ENCODE data around the gene CUL1. TPM values are rescaled to one million over a fixed set of nuclear protein-coding genes. Genes with fewer than 3 reads are reported as not detected.

CUL1 gene
- total RNA-seq, 2 donors from 2014 or later, result 35.0 to 42.1 TPM

- H3K36me3 ChIP-seq (ENCODE audit: control insufficient read depth, insufficient read depth, low read length), result no peaks in the 10 kb centered on the region
- Mint-ChIP-seq H3K27ac (no peak overlapping the region), H3K36me3 (ENCODE audit: low read depth) (no peaks in the 10 kb centered on the region), H3K4me3 (no peak overlapping the region), H3K4me1 (no peaks in the 10 kb centered on the region), H3K9me3 (no peaks in the 10 kb centered on the region), H3K27me3 (ENCODE audit: insufficient read depth) (no peaks in the 10 kb centered on the region)
- no peak overlapping the region for H3K4me3 ChIP-seq (ENCODE audit: low read length)
- H3K27me3 ChIP-seq (ENCODE audit: control insufficient read depth, insufficient read depth, low read length, poor library complexity, severe bottlenecking), result no peaks in the 10 kb centered on the region
- DNase-seq, result no peak
- H3K4me1 ChIP-seq (ENCODE audit: control insufficient read depth, insufficient read depth, low read length), result no peaks in the 10 kb centered on the region
- H3K9me3 ChIP-seq (ENCODE audit: control insufficient read depth, low read length), result no peaks in the 10 kb centered on the region
- WGBS, 2 experiments (ENCODE audit: insufficient coverage in 1 of 2, insufficient read length in 1 of 2), result 89 to 90% methylated on average over 4 of the region's 4 CpGs
- TF ChIP-seq CTCF (conservative IDR thresholded peaks at IDR 0.05), result no peak
- no peak overlapping the region for H3K9ac ChIP-seq (ENCODE audit: extremely low read depth, low read length, poor library complexity, severe bottlenecking)
- no peak overlapping the region for H3K27ac ChIP-seq (ENCODE audit: low read depth, low read length)
Observed at GRCh38 chr7:148657929-148658328, 40.8 kb upstream of the CUL1 start.

GRCh38 chr7:148661471-148661870 is 37.2 kb upstream of the CUL1 start:
- no peak overlapping the region for H3K27ac Mint-ChIP-seq
- no peak for DNase-seq
- H3K4me1 Mint-ChIP-seq, result peaks cover under 1% of the 10 kb centered on the region
- Histone ChIP-seq H3K27me3 (ENCODE audit: control insufficient read depth, insufficient read depth, low read length, poor library complexity, severe bottlenecking) (no peaks in the 10 kb centered on the region), H3K4me3 (ENCODE audit: low read length) (no peak overlapping the region), H3K27ac (ENCODE audit: low read depth, low read length) (no peak overlapping the region), H3K4me1 (ENCODE audit: control insufficient read depth, insufficient read depth, low read length) (no peaks in the 10 kb centered on the region), H3K36me3 (ENCODE audit: control insufficient read depth, insufficient read depth, low read length) (no peaks in the 10 kb centered on the region), H3K9ac (ENCODE audit: extremely low read depth, low read length, poor library complexity, severe bottlenecking) (no peak overlapping the region), H3K9me3 (ENCODE audit: control insufficient read depth, low read length) (no peaks in the 10 kb centered on the region)
- 95 to 100% methylated on average over 2 of the region's 2 CpGs for WGBS, 2 experiments (ENCODE audit: insufficient coverage in 1 of 2, insufficient read length in 1 of 2)
- H3K27me3 Mint-ChIP-seq (ENCODE audit: insufficient read depth), result no peaks in the 10 kb centered on the region
- no peaks in the 10 kb centered on the region for H3K9me3 Mint-ChIP-seq
- no peaks in the 10 kb centered on the region for H3K36me3 Mint-ChIP-seq (ENCODE audit: low read depth)
- no peak for TF ChIP-seq CTCF (conservative IDR thresholded peaks at IDR 0.05)
- H3K4me3 Mint-ChIP-seq, result no peak overlapping the region

- H3K4me3 ChIP-seq (ENCODE audit: low read length), result no peak overlapping the region
- TF ChIP-seq CTCF (conservative IDR thresholded peaks at IDR 0.05), result no peak
- Mint-ChIP-seq H3K4me1 (peaks cover 7% of the 10 kb centered on the region), H3K9me3 (no peaks in the 10 kb centered on the region), H3K4me3 (no peak overlapping the region), H3K36me3 (ENCODE audit: low read depth) (no peaks in the 10 kb centered on the region), H3K27me3 (ENCODE audit: insufficient read depth) (no peaks in the 10 kb centered on the region), H3K27ac (no peak overlapping the region)
- DNase-seq, result no peak
- H3K36me3 ChIP-seq (ENCODE audit: control insufficient read depth, insufficient read depth, low read length), result no peaks in the 10 kb centered on the region
- H3K27me3 ChIP-seq (ENCODE audit: control insufficient read depth, insufficient read depth, low read length, poor library complexity, severe bottlenecking), result no peaks in the 10 kb centered on the region
- no peaks in the 10 kb centered on the region for H3K9me3 ChIP-seq (ENCODE audit: control insufficient read depth, low read length)
- no peak overlapping the region for H3K27ac ChIP-seq (ENCODE audit: low read depth, low read length)
- H3K4me1 ChIP-seq (ENCODE audit: control insufficient read depth, insufficient read depth, low read length), result no peaks in the 10 kb centered on the region
- no peak overlapping the region for H3K9ac ChIP-seq (ENCODE audit: extremely low read depth, low read length, poor library complexity, severe bottlenecking)
- WGBS, 2 experiments (ENCODE audit: insufficient coverage in 1 of 2, insufficient read length in 1 of 2), result 86 to 100% methylated on average over 1 to 3 of the region's 3 CpGs
Observed at GRCh38 chr7:148662646-148663045, 36.1 kb upstream of the CUL1 start.
